ENCODE results near the gene PRXL2B. TPM values are rescaled to one million over a fixed set of nuclear protein-coding genes. Genes with fewer than 3 reads are reported as not detected.

PRXL2B gene
- total RNA-seq, 1 donor, result 15.5 TPM

GRCh38 chr1:2541619-2542245, 44.8 kb upstream of the PRXL2B start:
- no peak for TF ChIP-seq CTCF (IDR thresholded peaks at IDR 0.05; ENCODE audit: insufficient read depth, low read length)
- DNase-seq (ENCODE audit: low read depth), result no peak

GRCh38 chr1:2542246-2542915, 44.2 kb upstream of the PRXL2B start:
- DNase-seq (ENCODE audit: low read depth), result no peak
- no peak overlapping the region for H3K4me3 ChIP-seq (ENCODE audit: low read depth, low read length)
- TF ChIP-seq CTCF (IDR thresholded peaks at IDR 0.05; ENCODE audit: insufficient read depth, low read length), result no peak

More at GRCh38 chr1:2541619-2542245, 44.8 kb upstream of the PRXL2B start:
- no peak overlapping the region for H3K4me3 ChIP-seq (ENCODE audit: low read depth, low read length)

GRCh38 chr1:2543543-2544092, 43.0 kb upstream of the PRXL2B start:
- no peak for TF ChIP-seq CTCF (IDR thresholded peaks at IDR 0.05; ENCODE audit: insufficient read depth, low read length)
- DNase-seq (ENCODE audit: low read depth), result no peak
- no peak overlapping the region for H3K4me3 ChIP-seq (ENCODE audit: low read depth, low read length)

GRCh38 chr1:2544093-2544874, 42.3 kb upstream of the PRXL2B start:
- TF ChIP-seq CTCF (IDR thresholded peaks at IDR 0.05; ENCODE audit: insufficient read depth, low read length), result no peak
- DNase-seq (ENCODE audit: low read depth), result no peak
- no peak overlapping the region for H3K4me3 ChIP-seq (ENCODE audit: low read depth, low read length)

- no peak overlapping the region for H3K4me3 ChIP-seq (ENCODE audit: low read depth, low read length)
- TF ChIP-seq CTCF (IDR thresholded peaks at IDR 0.05; ENCODE audit: insufficient read depth, low read length), result no peak
- DNase-seq (ENCODE audit: low read depth), result no peak
These were observed 41.5 kb upstream of the PRXL2B start for GRCh38 chr1:2544875-2545640.
